ENCODE data around the gene GNG14. TPM values are rescaled to one million over a fixed set of nuclear protein-coding genes. Genes with fewer than 3 reads are reported as not detected.

GNG14 gene
- total and polyA plus RNA-seq, 2 of the 13 experiments (the other 11 are each of a cell fraction or from before 2014, with no cell fraction given): not detected

DNA sequence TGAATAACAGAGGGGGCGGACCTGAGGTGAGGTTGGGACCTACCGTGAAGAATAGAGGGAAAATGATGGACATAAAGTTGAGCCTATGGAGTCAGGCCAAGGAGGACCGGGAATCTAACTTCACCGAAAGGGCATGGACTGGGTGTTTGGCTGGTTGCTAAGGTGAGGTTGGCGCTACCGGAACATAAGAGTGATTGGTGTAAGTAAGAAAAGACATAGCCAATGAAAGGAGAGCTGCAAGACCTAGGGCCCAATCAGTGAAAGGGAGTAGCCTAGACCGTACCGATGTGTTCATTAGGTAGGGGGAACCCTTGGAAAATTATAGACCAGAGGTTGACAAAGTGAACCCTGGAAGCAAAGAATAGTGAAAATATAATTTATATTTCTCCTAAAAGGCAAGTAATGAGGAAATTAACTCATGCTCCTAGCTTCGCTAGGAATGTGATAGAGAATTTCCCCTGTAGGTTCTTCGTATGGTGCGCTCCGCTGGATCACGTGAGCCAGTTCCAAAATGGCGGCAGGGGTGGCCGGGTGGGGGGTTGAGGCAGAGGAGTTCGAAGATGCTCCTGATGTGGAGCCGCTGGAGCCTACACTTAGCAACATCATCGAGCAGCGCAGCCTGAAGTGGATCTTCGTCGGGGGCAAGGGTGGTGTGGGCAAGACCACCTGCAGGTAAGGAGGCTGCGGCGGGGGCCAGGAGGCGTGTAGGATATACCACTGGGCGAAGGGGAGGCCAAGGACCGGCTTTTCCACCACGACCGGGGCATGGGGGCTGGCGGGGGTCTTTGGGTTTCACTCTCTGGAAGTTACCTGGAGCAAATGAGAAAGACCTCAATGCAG, 49.4 kb downstream of the GNG14 start, which contains the start of gene GET3:
Gene GET3 (plus strand): TSS at position 503 of the 840 bp plus-strand sequence. CDS start 9 bp downstream, at position 512.
- Histone ChIP-seq H3K4me1 (ENCODE audit: insufficient read depth, low read length) (peaks cover 43% of the 10 kb centered on the region), H3K27ac (ENCODE audit: extremely low read length, insufficient read depth, low read length) (peak within 1 kb of the TSS; percentile 99), H3K9ac (ENCODE audit: insufficient read depth, low read depth, low read length) (peak within 1 kb of the TSS; percentile 98), H2AFZ (ENCODE audit: low read length) (peak within 1 kb of the TSS; percentile 100), H3K4me2 (ENCODE audit: low read depth, low read length) (peak within 1 kb of the TSS; percentile 99), H3K4me3 (replicated peaks in 1 of 3; ENCODE audit: insufficient read depth in 1 of 3, low read depth in 2 of 3, low read length in 3 of 3) (peak within 1 kb of the TSS; percentile 88 to 98 (median 93)), H4K20me1 (ENCODE audit: insufficient read depth, low read length) (peaks cover 13% of the 10 kb centered on the region), H3K36me3 (replicated peaks in 1 of 2; ENCODE audit: control insufficient read depth in 1 of 2, insufficient read depth in 2 of 2, low read length in 2 of 2) (peaks cover 4 to 12% of the 10 kb centered on the region in 2 experiments; a peak in 4 of 5 replicates), H3K79me2 (ENCODE audit: insufficient read depth, low read length) (peaks cover 39% of the 10 kb centered on the region), H3K27me3 (ENCODE audit: control insufficient read depth in 1 of 2, insufficient read depth in 2 of 2, low read length in 2 of 2) (no peaks in the 10 kb centered on the region; a peak in 1 of 5 replicates), H3K9me3 (ENCODE audit: low read length) (no peaks in the 10 kb centered on the region)
- DNase-seq (ENCODE audit: low spot score): peak; percentile 100
- ChIA-PET CTCF (ENCODE audit: low intra/inter-chr PET ratio, low total read pairs) (no interaction called here), POLR2A (interaction anchor here (0.6 to 3.3 kb wide), 18 partner anchors 10 to 242 kb away, joined by 3 to 20 read pairs (median 4); partner anchors contain the start of genes JUNB, RNASEH2A, TNPO2 and ZNF490)
- TSS peak; percentile 80 for BruUV-seq (replicated peaks)
- FAIRE-seq: peak; percentile 99
- intact Hi-C loops (cut with micrococcal nuclease; ENCODE audit: unreplicated experiment): loop anchor here (1.0 to 2.0 kb wide), 2 partner anchors 15 to 24 kb away; no protein-coding TSS in a partner anchor
- peak; percentile 93 for ATAC-seq
- WGBS (ENCODE audit: low lambda C conversion rate): under 1% methylated on average over 15 of the region's 29 CpGs
- in situ Hi-C loops (cut with HindIII; ENCODE audit: extremely low pct_ligation_motif_present, low pct_unique_long_range_greater_than_20kb): no loop called here
- TF ChIP-seq ONECUT2 (CRISPR knock-in tag; IDR thresholded peaks at IDR 0.05) (no peak), ZNF253 (CRISPR knock-in tag; IDR thresholded peaks at IDR 0.05; ENCODE audit: borderline replicate concordance) (no peak), KLF12 (CRISPR knock-in tag; IDR thresholded peaks at IDR 0.05; ENCODE audit: borderline replicate concordance) (peak; percentile 43; the same call in 1 of the 2 replicates), ZNF451 (CRISPR knock-in tag; IDR thresholded peaks at IDR 0.05) (no peak), ZNF263 (CRISPR knock-in tag; IDR thresholded peaks at IDR 0.05) (no peak), ZSCAN29 (CRISPR knock-in tag; conservative IDR thresholded peaks at IDR 0.05) (no peak), NFYB (CRISPR knock-in tag; IDR thresholded peaks at IDR 0.05) (peak; percentile 92), ZFY (CRISPR knock-in tag; IDR thresholded peaks at IDR 0.05) (peak; percentile 64), ZFP36L2 (CRISPR knock-in tag; IDR thresholded peaks at IDR 0.05) (no peak), NR2C2 (CRISPR knock-in tag; IDR thresholded peaks at IDR 0.05; ENCODE audit: borderline replicate concordance) (peak; percentile 58), GZF1 (CRISPR knock-in tag; IDR thresholded peaks at IDR 0.05) (no peak), PAX8 (CRISPR knock-in tag; IDR thresholded peaks at IDR 0.05; ENCODE audit: borderline replicate concordance) (no peak), HDAC6 (IDR thresholded peaks at IDR 0.05; ENCODE audit: low read depth, low read length) (no peak), JDP2 (CRISPR knock-in tag; IDR thresholded peaks at IDR 0.05; ENCODE audit: borderline replicate concordance) (no peak)
- TF ChIP-seq, protein P1, sequence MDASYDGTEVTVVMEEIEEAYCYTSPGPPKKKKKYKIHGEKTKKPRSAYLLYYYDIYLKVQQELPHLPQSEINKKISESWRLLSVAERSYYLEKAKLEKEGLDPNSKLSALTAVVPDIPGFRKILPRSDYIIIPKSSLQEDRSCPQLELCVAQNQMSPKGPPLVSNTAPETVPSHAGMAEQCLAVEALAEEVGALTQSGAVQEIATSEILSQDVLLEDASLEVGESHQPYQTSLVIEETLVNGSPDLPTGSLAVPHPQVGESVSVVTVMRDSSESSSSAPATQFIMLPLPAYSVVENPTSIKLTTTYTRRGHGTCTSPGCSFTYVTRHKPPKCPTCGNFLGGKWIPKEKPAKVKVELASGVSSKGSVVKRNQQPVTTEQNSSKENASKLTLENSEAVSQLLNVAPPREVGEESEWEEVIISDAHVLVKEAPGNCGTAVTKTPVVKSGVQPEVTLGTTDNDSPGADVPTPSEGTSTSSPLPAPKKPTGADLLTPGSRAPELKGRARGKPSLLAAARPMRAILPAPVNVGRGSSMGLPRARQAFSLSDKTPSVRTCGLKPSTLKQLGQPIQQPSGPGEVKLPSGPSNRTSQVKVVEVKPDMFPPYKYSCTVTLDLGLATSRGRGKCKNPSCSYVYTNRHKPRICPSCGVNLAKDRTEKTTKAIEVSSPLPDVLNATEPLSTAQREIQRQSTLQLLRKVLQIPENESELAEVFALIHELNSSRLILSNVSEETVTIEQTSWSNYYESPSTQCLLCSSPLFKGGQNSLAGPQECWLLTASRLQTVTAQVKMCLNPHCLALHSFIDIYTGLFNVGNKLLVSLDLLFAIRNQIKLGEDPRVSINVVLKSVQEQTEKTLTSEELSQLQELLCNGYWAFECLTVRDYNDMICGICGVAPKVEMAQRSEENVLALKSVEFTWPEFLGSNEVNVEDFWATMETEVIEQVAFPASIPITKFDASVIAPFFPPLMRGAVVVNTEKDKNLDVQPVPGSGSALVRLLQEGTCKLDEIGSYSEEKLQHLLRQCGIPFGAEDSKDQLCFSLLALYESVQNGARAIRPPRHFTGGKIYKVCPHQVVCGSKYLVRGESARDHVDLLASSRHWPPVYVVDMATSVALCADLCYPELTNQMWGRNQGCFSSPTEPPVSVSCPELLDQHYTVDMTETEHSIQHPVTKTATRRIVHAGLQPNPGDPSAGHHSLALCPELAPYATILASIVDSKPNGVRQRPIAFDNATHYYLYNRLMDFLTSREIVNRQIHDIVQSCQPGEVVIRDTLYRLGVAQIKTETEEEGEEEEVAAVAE (CRISPR knock-in tag; IDR thresholded peaks at IDR 0.05; ENCODE audit: borderline replicate concordance): peak; percentile 40
- TF ChIP-seq, protein P2, sequence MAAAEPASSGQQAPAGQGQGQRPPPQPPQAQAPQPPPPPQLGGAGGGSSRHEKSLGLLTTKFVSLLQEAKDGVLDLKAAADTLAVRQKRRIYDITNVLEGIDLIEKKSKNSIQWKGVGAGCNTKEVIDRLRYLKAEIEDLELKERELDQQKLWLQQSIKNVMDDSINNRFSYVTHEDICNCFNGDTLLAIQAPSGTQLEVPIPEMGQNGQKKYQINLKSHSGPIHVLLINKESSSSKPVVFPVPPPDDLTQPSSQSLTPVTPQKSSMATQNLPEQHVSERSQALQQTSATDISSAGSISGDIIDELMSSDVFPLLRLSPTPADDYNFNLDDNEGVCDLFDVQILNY (CRISPR knock-in tag; conservative IDR thresholded peaks at IDR 0.05): peak; percentile 70; the same call in 1 of the 2 replicates
- TF ChIP-seq, protein P3, sequence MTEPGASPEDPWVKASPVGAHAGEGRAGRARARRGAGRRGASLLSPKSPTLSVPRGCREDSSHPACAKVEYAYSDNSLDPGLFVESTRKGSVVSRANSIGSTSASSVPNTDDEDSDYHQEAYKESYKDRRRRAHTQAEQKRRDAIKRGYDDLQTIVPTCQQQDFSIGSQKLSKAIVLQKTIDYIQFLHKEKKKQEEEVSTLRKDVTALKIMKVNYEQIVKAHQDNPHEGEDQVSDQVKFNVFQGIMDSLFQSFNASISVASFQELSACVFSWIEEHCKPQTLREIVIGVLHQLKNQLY (CRISPR knock-in tag; IDR thresholded peaks at IDR 0.05): no peak
